ENCODE measurements around the gene COL11A2.

Gene COL11A2

DNA sequence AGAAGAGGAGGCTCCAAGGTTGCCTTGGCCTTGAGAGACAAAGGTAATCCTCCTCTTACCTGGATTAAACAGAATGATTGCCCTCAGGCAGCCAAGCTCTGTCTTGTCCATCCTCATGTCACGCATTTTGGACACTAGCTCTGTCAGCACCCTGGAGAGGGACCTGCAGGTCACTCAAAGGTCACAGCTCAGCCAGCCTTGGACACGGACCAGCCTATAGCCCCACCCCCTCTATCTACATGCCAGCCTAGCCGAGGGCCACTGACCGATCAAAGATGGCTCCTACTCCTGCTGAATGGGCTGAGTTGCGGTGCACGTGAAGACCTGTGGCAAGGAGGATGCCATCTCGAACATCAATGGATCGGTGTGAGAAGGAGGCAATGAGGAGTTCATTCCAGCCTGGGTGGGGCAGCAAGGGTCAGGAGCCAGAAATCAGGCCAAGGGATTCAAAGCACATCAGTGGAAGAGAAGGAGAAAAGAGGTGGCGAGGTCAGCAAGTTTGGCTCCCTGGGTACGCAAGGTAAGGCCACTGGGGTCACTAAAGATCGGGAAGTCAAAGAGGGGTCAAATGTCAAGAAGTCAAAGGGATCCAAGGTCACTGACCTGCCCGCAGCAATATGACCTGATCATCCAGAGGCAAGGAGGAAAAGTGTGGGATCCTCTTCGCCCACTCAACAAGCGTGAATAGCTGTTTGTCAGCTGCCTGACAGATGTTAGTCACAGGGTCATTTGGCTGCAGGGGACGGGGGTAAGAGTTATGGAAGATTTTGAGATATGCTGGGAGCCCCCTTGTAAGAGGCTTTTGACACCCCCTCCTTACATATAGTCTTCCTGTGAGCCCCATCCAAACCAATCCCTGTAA, 3.3 kb upstream of the COL11A2 start:
- DNase-seq (ENCODE audit: insufficient read length, low spot score): no peak
- no peak for FAIRE-seq
- TF ChIP-seq TAF1 (IDR thresholded peaks at IDR 0.05; ENCODE audit: low read depth, low read length) (no peak), SPI1 (IDR thresholded peaks at IDR 0.05; ENCODE audit: low read depth, low read length) (no peak), POU2F2 (IDR thresholded peaks at IDR 0.05; ENCODE audit: low read depth, low read length) (no peak), PAX5 (IDR thresholded peaks at IDR 0.05; ENCODE audit: insufficient read depth, low read length, severe bottlenecking) (no peak)

DNA sequence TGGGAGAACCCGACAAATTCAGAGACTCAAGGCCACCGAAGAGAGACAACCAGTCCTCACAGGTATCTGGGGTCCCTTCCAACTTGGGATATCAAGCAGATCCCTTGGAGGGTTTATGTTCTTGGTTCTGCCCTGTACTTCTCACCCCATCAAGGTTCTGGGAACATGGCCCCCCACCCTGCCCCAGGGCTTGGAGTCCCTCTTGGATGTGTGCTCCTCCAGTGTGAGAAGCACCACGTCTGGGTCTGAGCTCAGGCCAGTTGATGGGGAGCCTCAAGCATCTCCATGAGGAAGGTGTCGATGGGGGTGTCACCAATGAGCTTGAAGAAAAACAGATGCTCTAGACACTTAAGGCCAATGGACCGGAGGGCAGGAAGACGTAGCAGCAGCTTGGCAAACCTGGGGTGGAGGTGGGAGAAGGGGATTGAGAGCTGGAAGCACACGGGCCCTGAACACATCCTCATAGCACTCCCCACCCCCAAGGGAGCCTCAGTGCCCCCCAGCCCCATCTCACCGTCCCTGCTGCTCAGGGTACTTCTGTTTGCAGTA, 2.2 kb upstream of the COL11A2 start:
- TF ChIP-seq SPI1 (IDR thresholded peaks at IDR 0.05; ENCODE audit: low read depth, low read length) (no peak), TAF1 (IDR thresholded peaks at IDR 0.05; ENCODE audit: low read depth, low read length) (no peak), POLR2A (IDR thresholded peaks at IDR 0.05; ENCODE audit: low read depth, low read length) (no peak), PAX5 (IDR thresholded peaks at IDR 0.05; ENCODE audit: insufficient read depth, low read length, severe bottlenecking) (no peak), POU2F2 (IDR thresholded peaks at IDR 0.05; ENCODE audit: low read depth, low read length) (no peak), POLR2AphosphoS5 (IDR thresholded peaks at IDR 0.05; ENCODE audit: low read depth, low read length) (no peak)
- DNase-seq (ENCODE audit: insufficient read length, low spot score): no peak
- FAIRE-seq: no peak

DNA sequence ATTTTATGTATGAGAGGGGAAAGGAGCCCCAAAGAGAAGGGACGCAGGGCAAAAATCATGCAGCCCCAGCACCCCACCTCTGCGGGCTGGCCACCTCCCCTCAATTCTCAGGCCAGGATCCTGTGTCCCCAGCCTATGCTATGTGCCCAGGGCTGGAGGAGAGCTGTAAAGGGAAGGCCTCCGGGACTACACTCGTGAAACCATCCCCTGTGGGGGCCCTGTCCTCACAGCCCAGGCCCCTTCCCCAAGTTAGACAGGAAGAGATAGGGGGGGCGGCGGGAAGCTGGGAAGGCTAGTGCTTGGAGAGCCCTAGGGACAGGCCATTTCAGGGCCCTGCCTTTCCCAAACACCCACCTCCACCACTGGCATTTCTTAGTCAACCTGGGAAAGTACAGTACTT, 1.4 kb upstream of the COL11A2 start:
- TF ChIP-seq POLR2AphosphoS5 (IDR thresholded peaks at IDR 0.05; ENCODE audit: low read depth, low read length): no peak
- TF ChIP-seq TAF1 (IDR thresholded peaks at IDR 0.05; ENCODE audit: low read depth, low read length): no peak
- no peak for TF ChIP-seq POU2F2 (IDR thresholded peaks at IDR 0.05; ENCODE audit: low read depth, low read length)
- no peak for TF ChIP-seq SPI1 (IDR thresholded peaks at IDR 0.05; ENCODE audit: low read depth, low read length)
- no peak for TF ChIP-seq POLR2A (IDR thresholded peaks at IDR 0.05; ENCODE audit: low read depth, low read length)
- TF ChIP-seq PAX5 (IDR thresholded peaks at IDR 0.05; ENCODE audit: insufficient read depth, low read length, severe bottlenecking): no peak
- no peak for DNase-seq (ENCODE audit: insufficient read length, low spot score)
- FAIRE-seq: no peak

DNA sequence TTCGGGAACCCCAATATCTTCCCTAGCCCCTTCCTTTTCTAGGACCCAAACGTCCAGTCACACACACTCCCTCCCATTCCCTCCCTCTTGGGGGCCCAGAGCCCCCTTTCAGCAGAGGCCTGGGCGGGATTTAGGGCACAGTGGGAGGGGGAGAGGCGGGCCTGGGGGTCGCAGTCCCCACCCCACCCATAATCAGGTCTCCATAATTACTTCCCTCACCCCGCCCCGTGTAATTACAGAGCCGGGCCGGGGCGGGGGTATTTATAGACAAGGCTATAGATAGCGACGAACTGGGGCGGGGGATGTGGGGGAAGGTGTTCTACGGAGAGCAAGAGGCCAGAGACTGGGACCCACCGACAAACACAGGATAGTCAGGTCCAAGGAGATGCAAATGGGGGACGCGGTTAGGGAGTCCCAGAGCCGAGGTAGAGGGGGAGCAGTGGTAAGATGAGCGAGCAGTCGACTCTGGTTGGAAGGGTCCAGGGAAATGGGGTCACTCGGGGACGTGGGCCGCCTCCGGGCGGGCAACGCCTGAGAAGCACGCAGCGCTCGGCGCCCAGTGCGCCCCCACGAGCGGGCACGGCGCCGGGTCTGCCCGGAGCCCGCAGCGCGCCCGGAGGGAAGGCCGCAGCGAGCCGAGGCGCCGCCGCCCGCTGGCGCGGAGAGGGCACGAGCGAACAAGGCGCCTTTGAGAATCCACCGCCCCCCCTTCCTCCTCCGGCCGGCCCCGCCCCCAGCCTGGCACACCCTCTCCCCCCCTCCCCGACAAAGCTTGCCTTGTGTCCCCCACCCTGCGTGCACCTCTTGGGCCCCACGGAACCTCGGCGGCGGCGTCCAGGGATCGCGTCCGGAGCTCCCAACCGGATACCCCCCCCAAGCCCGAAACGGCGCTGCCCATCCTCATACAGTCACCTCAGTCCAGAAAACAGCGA, 670 bp upstream of the COL11A2 start:
- TF ChIP-seq POU2F2 (IDR thresholded peaks at IDR 0.05; ENCODE audit: low read depth, low read length) (no peak), PAX5 (IDR thresholded peaks at IDR 0.05; ENCODE audit: insufficient read depth, low read length, severe bottlenecking) (no peak), POLR2AphosphoS5 (IDR thresholded peaks at IDR 0.05; ENCODE audit: low read depth, low read length) (no peak), SPI1 (IDR thresholded peaks at IDR 0.05; ENCODE audit: low read depth, low read length) (no peak), TAF1 (IDR thresholded peaks at IDR 0.05; ENCODE audit: low read depth, low read length) (no peak), POLR2A (IDR thresholded peaks at IDR 0.05; ENCODE audit: low read depth, low read length) (no peak)
- DNase-seq (ENCODE audit: insufficient read length, low spot score) (no peak), FAIRE-seq (peak; percentile 47)

DNA sequence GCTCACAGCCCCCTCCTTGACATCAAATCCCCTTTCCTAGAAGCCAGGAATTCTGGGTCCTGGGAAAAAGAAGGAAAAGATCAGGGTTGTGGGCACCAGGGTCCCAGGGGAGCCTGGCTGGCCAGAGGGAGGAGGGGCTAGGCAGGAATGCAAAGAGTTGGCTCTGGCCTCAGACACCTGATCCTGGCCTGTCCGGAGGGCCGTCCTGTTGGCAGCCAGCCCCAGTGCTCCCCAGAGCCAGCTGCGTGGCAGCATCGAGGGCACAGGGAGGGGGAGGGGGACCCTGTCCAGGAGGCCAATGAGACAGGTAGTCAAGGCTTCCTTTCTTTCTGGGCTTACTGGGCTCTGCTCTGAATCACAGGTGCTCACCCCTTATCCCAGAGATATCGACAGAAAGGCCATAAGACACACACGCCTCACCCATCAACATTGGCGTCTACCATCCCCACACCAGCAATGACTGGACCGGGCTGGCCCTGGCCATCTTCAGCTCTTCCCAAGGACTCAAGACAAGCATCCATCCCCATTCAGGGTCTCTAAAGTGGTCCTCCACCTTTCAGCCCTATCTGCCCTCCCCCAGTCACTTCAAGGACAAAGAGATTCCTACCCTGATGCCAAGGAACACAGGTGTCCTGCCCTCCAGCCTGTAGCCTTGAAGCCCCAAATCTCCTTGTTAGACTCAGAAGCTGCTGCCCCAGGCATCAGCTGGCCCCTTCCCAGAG, 723 bp downstream of the COL11A2 start:
- DNase-seq (ENCODE audit: insufficient read length, low spot score) (no peak), FAIRE-seq (no peak)
- TF ChIP-seq POU2F2 (IDR thresholded peaks at IDR 0.05; ENCODE audit: low read depth, low read length) (no peak), POLR2A (IDR thresholded peaks at IDR 0.05; ENCODE audit: low read depth, low read length) (no peak), PAX5 (IDR thresholded peaks at IDR 0.05; ENCODE audit: insufficient read depth, low read length, severe bottlenecking) (no peak), TAF1 (IDR thresholded peaks at IDR 0.05; ENCODE audit: low read depth, low read length) (no peak), POLR2AphosphoS5 (IDR thresholded peaks at IDR 0.05; ENCODE audit: low read depth, low read length) (no peak), SPI1 (IDR thresholded peaks at IDR 0.05; ENCODE audit: low read depth, low read length) (no peak)

DNA sequence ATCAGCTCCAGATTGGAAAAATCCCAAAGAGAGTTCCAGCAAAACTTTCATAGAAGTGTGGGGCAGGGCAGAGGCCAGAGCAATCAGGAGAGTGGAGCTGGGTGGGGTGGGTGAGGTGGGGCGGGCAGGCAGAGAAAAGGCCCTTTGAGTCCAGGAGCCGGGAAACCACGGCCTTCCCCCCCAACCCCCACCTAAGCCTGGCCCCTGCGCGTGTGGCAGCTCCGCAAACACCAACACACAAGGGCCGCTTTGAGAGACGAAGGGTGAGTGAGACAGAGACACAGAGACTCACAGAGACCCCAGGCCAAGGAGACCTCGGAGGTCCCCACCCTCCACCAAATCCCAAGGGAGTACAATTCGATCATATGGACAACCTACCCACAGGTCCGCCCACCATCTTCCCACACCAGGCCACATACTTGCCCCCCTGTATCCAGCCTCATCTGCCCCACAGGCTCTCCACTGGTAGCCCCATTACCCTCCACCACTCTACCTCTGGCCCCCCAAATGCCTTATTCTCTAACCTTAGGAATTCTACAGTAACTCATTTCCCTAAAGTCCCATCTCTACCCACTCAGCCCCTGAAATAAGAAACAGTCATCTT, 1.7 kb downstream of the COL11A2 start:
- no peak for TF ChIP-seq POLR2AphosphoS5 (IDR thresholded peaks at IDR 0.05; ENCODE audit: low read depth, low read length)
- no peak for TF ChIP-seq POU2F2 (IDR thresholded peaks at IDR 0.05; ENCODE audit: low read depth, low read length)
- no peak for TF ChIP-seq TAF1 (IDR thresholded peaks at IDR 0.05; ENCODE audit: low read depth, low read length)
- TF ChIP-seq SPI1 (IDR thresholded peaks at IDR 0.05; ENCODE audit: low read depth, low read length): no peak
- TF ChIP-seq POLR2A (IDR thresholded peaks at IDR 0.05; ENCODE audit: low read depth, low read length): no peak
- no peak for TF ChIP-seq PAX5 (IDR thresholded peaks at IDR 0.05; ENCODE audit: insufficient read depth, low read length, severe bottlenecking)
- FAIRE-seq (no peak), DNase-seq (ENCODE audit: insufficient read length, low spot score) (no peak)

DNA sequence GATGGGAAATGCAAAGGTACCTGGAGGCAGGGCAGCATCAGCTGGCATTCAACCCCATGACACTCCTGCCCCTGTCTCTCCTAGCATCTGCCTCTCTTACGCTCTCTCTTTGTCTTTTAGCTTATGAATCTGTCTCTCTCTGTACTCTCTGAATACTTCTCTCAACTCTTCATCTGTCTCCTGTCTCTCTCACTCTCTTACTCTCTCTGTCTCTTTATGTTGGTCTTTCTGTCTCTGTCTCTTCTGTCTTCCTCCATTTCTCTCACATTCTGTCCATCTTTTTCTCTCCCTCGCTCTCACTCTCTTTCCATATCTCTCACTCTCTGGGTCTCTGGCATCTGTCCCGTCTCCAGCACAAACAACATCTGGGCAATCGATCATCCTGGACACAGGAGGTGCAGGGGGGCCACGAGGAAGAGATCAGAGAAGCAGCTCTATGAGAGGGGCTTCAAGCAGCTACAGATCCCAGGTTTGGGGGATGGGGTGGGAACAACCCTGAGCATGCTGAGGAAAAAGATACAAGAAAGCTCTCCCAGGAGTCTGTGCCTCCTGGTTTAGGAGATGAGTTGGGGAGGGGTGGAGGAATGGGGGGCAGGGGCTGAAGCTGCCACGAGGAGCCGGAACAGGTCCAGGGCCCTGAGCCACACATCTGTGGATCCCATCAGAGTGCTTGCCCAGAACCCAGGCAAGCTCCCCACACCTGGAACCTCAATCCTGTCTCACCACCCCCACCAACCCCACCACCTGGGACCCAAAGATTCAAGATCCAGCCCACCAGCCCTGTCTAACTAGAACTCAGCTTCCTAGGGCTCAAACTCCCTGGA, 2.4 kb downstream of the COL11A2 start:
- FAIRE-seq: no peak
- DNase-seq (ENCODE audit: insufficient read length, low spot score): no peak

DNA sequence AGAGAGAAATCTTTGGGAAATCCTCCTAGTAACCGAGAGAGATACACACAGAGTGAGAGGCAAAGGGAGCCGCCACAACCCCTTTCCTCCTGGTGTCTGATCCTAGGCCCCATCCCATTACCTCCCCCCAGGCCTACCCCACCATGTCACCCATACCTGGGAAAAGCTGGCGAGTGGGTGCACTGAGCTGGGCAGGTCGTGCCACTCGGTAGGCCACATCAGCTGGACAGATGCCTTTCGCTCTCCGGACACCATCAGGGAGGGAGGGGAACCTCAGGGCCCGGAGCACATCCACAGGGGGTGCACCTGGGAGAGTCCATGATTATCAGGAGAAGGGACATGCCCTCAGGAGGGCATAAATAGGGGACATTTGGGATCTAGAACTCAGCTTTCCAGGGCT, 3.1 kb downstream of the COL11A2 start:
- FAIRE-seq (no peak), DNase-seq (ENCODE audit: insufficient read length, low spot score) (no peak)
- TF ChIP-seq TAF1 (IDR thresholded peaks at IDR 0.05; ENCODE audit: low read depth, low read length) (no peak), POU2F2 (IDR thresholded peaks at IDR 0.05; ENCODE audit: low read depth, low read length) (no peak), PAX5 (IDR thresholded peaks at IDR 0.05; ENCODE audit: insufficient read depth, low read length, severe bottlenecking) (no peak), SPI1 (IDR thresholded peaks at IDR 0.05; ENCODE audit: low read depth, low read length) (no peak), POLR2A (IDR thresholded peaks at IDR 0.05; ENCODE audit: low read depth, low read length) (no peak), POLR2AphosphoS5 (IDR thresholded peaks at IDR 0.05; ENCODE audit: low read depth, low read length) (no peak)

More for the DNA sequence above, 2.4 kb downstream of the COL11A2 start:
- no peak for TF ChIP-seq SPI1 (IDR thresholded peaks at IDR 0.05; ENCODE audit: low read depth, low read length)
